ENCODE results near the gene DPP9.

DPP9 gene

DNA sequence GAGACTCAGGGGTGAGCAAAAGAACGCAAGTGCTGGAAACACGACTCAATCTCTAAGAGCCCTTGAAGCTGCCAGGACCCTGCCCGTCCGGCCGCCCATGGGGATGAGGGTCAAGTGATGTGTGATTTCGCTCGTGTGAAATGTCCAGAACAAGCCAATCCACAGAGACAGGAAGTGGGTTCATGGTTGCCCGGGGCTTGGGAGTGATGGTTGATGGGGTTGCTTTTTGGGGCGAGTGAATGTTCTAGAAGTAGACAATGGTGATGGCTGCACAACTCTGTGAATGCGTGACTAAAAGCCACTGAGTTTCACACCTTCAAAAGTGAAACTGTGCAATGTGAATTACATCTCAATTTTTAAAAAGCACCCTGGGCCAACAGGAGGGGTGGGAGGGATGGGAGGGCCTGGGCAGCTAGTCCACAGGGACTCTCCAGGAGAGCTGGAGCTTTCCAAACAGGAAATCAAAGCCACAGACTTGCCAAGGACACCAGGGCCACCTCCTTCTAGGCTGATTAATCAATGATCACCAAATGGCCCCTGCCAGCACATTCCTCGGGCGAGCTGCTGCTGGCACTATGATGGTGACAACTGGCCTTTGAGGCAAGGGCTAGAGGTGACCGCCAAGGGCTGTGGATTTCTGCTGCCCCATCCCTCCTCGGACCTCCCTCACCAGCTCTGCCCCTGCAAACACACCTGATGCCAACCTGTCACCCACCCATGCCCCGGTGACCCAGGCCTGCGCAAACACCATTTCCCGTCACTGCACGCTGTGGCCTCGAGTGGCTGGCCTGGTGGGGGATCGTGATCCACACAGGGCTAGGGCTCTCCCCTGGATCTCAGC lies 14.0 kb downstream of the DPP9 start:
- peak; percentile 5 for DNase-seq (ENCODE audit: low read depth)

DNA sequence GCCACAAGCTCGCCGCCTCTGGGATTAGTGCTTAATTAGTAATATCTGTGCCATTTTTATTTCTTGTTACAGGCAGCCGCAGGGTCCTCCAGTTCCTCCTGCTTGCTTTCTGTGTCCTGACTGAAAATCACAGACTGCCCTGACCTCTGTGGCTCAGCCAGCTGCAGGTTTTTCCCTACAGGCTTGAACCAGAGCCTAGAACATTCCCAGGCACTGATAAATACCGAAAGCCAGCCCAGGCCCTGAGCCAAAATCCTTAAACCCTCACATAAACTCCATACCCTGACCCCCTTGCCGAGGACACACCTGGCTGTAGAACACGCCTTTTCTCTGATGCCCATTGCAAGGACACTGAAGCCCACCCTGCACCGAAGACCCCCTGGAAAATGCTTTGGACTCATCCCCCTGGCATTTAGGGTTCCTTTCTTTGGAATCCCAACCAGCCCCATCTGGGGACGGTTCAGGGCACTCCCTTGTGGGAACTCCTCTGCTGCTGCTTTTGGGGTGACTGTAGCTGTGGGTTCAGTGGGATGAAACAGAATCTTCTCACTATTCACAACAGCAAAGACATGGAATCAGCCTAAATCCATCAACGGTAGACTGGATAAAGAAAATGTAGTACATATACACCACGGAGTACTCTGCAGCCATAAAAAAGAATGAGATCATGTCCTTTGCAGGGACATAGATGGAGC lies 15.5 kb downstream of the DPP9 start:
- no peak for DNase-seq (ENCODE audit: low read depth)

DNA sequence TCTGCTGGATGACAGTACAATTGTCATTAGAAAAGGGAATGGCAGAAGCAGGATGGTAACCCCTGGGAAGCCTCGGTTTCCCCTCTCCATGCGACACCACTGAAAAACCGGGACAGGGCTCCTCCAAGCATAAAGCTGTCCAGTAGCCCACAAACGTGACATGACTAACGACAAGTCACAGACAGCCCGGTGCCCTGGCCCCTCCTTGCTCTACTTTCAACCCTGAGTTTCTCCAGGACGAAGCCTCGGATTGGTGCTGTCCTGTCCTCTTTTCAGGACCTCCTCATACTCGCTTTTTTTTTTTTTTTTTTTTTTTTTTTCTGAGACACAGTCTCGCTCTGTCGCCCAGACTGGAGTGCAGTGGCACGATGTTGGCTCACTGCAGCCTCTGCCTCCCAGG lies 16.3 kb downstream of the DPP9 start:
- no peak for DNase-seq (ENCODE audit: low read depth)

DNA sequence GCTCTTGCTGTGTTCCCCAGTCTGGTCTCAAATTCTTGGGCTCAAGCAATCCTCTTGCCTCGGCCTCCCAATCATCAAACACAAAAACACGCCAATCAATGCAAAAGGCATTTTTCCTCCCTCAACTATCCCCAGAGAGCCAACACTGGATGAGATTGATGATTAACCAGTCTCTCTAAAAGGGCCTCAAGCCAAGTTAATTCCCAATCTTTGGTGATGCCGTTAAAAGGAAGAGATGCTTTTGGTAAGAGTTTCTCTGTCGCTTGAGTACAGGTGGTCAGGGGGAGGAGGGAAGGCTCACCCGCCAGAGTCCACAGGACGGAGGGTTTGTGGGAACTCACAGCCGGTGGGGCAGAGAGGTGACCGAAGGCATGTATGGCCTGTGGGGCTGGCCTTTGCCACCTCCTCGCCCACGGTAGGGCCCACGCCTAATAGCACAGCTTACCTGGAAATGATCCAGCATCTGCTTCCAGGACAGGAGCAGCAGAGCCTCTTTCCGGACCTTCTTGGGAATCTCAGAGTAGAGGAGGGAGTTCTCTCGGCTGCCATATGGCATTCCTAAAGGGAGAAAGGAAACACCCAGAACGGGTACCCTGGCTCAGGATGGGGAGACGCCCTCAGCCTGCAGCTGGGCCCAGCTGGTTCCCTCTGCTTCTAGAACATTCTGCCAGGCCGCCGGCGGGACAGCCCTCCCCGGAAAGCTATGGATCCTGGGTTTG lies 18.1 kb downstream of the DPP9 start:
- DNase-seq (ENCODE audit: low read depth): no peak

DNA sequence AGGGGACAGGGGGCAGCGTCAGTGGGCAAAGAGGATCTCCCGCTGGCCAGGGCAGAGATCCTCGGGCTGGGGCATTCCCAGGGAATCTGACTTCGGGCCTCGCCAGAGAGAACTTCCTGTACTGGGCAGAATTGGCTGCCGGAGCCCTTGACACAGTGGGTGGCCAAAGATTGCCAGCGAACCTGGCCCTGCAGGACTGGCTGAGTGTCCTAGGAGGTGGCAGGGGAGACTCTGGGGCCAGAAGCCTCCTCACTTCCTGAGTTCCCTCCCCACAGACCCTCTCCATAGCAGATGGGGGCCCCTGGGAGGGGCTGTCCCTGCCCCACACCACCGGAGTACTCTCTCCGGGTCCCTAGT lies 19.3 kb downstream of the DPP9 start:
- DNase-seq (ENCODE audit: low read depth): no peak

DNA sequence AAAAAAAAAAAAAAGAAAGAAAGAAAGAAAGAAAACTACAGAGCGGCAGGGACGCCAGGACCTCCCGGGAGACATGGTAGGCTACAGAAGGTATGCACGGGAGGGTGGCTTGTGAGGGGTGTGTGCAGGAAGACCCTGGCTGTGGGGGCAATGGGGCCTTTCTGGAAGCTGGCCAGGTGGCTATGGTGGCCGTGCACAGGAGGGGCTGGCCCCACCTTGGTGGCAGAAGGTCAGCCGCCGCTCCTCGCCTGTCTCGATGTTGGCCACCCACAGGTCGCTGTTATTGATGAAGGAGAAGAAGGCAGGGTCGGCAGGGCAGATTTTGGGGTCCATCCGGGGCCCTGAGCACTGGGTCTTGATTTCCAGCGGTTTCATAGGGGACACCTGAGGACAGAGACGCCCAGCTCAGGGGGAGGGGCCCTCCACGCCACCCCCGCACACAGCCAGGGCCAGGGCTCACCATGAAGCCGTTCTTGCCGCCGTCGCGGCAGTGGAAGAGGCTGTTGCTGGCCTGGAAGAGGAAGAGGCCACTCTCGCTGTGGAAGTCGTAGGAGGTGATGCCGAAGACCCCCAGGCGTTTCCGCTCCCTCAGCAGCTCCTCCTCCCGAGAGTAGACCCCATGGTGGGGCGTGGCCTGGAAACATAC lies 19.8 kb downstream of the DPP9 start:
- no peak for DNase-seq (ENCODE audit: low read depth)

DNA sequence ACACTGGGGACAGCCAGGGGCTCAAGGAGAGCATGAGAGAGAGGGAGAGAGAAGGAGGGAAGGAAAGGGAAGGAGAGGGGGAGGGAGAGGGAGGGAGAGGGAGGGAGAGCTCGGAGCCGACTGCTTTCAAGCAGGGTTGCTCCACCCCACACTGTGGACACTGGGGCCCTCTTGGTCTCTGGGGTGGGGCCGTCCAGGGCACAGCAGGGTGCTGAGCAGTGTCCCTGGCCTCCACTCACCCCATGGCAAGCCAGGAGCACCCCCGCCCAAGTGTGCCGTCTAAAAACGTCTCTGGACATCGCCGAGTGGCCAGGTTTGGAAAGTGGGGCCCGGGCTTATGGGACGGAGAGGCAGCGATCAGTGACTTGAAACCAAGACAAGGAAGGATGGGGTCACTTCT lies 20.9 kb downstream of the DPP9 start:
- no peak for DNase-seq (ENCODE audit: low read depth)

DNA sequence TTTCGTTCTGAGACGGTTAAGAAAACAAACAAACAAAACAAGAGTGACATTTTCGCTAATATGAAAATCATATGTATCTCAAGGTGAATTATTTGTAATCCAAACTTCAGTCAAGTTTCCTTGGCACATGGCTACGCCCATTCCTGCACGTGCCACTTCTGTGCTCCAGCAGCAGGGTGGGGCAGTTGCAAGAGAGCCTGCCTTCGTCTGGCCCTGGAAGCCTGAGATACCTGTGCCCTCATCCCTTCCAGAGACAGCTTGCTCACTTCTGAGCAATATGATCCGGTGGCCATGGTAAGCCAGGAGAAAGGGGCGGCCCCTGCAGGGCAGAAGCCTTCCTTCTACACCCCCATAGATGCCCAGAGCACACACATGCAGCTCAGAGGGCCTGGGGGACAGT lies 22.1 kb downstream of the DPP9 start:
- no peak for DNase-seq (ENCODE audit: low read depth)

DNA sequence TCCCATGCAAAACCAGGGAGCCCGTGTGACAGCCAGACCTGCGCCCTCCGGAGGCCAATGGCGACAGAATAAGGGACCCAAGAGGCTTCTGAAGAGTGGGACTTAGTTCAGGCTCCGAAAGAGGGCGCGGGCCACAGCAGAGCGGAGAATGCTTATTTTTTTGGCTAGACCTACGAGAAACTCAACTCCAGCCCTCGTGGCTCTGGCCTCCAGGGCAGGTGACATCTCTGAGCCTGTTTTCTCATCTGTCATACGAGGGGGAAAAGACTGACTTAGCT lies 23.0 kb downstream of the DPP9 start:
- no peak for DNase-seq (ENCODE audit: low read depth)

DNA sequence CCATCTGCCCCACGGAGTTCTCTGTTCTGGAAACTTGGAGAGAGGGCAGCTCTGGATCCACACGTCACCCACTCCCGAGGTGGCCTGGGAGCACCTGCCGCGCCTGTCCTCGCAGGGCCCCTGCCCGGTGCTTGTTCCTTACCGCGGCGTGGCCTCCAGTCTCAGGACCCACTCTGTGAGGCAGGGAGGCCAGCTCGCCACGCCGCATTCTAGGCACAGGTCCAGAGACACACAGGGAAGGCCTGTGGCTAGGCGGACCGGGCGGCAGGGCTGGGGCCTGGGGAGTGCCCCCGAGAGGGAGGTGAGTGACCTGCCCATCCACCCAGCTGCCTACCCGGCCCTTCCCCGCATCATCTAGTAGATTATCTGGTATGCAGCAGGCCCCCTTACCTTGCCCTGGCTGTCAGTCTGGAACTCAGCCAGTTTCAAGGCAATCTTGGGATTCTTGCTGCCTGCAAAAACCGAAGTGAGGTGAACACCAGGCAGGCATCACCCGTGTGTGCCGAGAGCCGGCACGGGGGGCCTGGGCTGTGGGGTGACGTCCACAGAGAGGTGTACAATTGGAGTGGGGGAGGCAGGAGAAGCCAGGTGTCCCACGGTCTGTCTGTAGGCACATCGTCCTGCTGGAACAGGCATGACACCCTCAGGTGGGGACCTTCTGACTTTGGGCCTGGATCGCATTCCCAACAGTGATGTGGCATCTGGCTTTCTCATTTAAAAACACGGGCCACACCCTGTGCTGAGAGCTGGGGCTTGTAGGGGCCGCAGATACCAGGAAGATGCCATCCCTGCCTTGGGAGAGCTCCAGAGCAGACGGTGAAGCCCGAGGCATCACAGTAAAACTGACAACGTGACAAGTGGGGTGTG lies 23.6 kb downstream of the DPP9 start:
- no peak for DNase-seq (ENCODE audit: low read depth)

DNA sequence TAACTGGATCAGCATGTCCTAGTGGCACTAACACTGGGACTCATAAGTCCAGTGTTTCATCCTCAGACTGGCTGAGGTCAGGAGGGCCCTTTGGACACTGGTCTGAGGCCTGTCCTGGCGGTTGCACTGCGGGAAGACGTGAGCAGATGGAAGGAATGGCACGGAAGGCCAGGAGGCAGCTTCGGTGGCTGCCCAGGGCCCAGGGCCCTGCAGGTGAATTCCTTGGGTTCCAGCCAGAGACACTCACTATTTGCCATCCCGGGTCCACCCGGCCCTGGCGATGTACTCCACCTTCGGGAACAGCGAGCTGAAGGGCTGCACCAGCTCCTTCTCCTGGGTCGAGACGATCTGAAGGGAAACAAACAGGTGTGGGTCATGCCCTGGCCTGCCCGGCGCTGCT lies 26.3 kb downstream of the DPP9 start:
- DNase-seq (ENCODE audit: low read depth): no peak

DNA sequence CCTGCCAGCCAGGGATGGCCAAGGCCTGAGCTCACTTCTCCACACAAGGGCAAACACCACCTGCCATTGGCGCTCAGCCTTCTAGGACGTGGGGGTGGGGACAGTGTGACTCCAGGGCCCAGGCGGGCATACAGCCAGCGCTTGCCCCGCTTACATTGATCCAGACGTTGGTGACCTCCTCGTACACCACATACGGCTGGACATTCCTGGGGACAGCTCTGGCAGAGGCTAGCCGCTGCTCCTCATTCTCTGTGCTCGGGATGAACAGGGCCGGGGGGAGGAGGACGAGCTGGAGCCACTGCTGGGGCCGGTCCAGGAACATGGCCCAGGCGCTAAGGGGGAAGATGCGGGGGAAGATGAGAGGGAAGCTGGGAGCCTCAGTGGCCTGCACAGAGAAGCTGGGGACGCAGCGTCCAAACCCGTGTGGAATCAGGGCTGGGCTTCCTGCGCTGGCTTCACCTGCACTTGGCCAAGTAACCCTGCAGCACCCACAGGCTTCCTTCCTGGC lies 28.4 kb downstream of the DPP9 start:
- DNase-seq (ENCODE audit: low read depth): no peak

DNA sequence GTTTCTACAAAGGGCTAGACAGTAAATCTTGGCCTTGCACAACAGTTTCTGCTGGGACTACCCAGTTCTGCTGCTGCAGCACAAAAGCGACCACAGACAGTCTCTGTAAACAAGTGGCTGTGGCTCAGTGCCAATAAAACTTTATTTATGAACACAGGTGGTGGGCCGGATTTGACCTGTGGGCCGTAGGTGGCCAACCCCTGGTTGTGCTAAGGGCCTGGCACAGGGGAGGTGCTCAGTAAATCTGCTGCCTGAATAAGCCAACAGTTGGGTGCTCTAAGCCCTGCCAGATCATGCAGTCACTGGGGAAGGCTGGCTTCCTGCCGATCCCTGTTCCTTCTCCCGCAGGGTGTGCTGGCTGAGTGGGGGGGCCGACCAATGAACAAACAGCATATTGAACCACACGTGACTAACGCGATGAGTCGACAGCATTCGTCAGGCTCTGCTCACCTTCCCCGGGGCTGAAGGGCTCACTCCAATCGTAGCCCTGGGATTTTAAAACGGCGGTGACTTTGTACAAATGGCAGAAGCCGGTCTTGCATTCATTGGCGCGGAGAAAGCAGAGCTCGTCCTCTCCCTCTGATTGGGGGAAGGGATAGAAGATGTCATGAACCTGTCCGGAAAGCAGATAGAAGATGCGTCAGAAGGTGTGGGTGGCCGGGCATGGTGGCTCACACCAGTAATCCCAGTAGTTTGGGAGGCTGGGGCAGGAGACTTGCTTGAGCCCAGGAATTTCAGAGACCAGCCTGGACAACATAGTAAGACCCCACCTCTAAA lies 29.2 kb downstream of the DPP9 start:
- no peak for DNase-seq (ENCODE audit: low read depth)

DNA sequence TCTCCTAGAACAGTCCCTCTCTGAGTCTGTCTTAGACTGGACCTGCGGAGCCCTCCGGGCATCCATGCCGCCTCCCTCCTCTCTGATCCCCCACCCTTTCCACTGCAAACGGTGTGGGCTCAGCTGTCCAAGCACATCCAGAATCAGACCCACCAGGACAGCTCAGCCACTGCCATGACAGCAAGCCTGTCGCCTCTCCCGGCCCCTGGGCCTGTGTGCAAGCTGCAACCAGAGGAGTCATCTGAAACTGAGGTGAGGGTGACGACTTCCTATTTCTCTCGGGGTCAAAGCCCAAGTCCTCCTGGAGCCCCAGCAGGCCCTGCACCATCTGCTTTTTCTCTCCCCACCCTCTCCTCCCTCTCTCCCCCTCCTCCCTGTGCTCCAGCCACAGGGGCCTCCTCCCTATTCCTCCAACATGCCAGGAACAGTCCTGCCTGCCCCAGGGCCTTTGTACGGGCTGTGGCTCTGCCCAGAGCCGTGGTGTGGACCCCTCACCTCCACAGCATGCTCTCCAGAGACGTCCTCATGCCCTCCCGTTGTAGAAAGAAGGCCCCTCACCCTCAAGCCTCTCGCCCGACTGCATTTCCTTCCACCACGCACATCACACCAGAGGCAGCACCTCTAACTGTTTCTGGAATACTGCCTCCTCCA lies 30.0 kb downstream of the DPP9 start:
- DNase-seq (ENCODE audit: low read depth): no peak

DNA sequence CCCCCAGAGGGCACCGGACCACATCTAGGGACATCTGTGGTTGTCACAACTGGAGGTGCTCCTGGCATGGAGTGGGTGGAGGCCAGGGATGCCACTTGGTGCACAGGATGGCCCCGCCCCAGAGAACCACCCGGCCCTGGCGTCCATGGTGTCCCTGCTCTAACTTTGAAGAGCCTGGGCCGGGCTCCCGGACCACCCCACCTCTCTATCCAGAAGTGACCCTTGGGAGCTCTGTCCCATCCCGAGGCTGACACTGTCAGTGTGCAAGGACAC lies 30.6 kb downstream of the DPP9 start:
- DNase-seq (ENCODE audit: low read depth): no peak

DNA sequence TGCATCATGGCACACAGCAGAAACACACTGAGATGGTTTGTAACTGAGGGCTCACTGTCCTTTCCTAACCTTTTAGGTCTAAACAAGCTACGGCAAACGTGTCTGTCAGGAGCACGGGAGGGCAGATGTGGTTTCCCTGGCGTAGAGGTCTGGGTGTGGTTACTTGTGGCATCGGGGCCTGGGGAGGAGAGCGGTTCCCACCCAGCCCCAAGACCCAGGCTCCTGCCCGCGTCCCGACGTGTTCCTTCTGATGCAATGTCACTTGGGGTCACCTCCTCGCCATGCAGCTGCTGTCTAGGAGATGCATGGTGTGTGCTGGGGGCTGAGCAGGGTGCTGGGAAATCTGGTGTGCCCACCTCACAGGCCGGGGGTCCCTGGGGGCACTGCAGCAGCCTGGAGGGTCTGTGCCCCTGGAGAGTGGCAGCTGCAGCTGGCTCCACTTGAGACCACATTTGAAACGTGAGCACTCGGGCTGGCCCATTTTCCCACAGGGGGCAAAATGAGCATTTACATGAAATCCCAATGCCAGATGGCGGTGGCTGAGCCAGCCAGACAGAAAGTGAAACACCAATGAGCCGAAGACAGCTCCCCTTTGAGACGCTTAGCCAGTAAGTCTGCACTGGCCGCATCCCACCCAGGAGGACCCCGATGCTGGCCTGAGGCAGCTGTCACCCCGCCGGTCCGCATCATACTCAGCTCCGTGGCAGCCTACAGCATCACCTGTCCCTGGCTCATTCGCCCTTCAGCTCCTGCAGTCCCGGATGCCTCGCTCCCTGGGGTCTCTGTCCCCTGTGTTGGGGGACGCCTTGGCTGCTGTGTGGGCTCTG lies 31.2 kb downstream of the DPP9 start:
- DNase-seq (ENCODE audit: low read depth): no peak

DNA sequence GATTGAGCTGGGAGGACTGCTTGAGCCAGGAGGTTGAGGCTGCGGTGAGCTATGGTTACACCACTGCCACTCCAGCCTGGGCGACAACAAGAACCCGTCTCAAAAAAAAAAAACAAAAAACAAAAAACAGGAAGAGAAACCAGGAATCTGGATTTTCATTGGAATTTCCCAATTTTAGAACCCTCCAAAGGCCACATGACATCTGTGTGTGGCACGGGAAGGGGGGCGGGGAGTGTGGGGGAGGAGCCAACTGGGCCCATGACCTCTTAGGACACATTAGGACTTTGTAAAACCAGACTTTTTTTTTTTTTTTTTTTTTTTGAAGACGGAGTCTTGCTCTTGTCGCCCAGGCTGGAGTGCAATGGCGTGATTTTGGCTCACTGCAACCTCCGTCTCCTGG lies 32.3 kb downstream of the DPP9 start:
- DNase-seq (ENCODE audit: low read depth): no peak

DNA sequence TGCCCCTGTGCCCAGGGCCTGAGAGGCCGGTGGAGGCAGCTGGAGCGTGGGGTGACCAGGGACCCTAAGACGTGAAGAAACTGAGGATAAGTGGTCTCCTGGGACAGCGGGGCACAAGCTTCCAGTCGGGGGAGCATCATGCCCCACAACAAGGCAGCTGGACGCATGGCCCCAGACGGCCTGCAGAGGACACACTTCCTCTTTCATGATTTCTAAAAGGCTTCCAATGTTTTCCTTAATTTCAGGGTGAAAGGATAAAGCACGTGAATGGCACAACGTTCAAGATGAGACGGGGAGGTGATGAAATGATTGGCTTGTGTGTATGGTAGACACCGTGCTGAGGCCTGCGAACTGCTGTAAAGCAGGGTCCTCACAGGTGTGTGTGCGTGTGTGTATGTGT lies 33.3 kb downstream of the DPP9 start:
- DNase-seq (ENCODE audit: low read depth): no peak

DNA sequence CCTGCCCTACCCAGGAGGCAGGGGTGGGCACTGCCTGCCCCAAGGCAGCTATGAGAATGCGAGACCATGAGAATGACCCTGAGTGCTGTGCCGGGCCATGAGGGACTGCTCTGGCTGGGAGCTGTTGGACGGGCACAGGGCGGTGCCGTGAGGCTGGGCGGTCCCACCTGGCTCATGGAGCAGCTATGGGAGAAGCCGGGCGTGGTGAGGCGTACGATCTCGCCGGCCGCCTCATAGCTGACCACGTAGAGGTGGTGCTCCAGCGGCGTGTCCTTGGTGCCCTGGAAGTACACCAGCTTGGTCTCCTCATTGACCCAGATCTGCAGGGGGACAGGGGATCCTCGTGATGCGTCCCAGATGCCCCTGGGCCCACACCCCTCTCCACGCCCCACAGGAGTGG lies 34.2 kb downstream of the DPP9 start:
- DNase-seq (ENCODE audit: low read depth): no peak

DNA sequence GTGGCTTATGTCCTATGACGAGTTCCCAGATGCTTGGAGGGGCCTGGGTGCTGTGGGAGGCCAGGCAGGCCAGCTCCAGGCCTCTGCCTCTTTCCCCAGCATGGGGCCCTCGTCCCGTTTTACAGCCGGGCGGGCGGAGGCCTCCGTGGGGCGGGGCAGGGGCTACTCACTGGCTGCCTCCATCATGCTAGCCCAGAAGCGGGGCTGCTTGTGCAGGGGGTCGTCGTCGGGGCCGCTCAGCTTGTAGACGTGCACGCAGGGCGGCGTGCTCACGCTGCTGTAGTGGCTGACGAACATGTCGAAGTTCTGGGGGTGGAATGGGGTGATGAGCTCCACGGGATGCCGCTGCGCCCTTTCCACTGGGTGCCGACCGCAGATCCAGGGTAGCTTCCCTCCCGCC lies 35.1 kb downstream of the DPP9 start:
- no peak for DNase-seq (ENCODE audit: low read depth)
